Measurements from ENCODE around the gene MSI2. TPM values are rescaled to one million over a fixed set of nuclear protein-coding genes. Genes with fewer than 3 reads are reported as not detected.
A peak's percentile ranks its signal among the peaks of the same experiment; 100 is the strongest.

MSI2 gene
- total RNA-seq, 2 experiments from 2014 or later, result 59.6 to 61.7 TPM

DNA sequence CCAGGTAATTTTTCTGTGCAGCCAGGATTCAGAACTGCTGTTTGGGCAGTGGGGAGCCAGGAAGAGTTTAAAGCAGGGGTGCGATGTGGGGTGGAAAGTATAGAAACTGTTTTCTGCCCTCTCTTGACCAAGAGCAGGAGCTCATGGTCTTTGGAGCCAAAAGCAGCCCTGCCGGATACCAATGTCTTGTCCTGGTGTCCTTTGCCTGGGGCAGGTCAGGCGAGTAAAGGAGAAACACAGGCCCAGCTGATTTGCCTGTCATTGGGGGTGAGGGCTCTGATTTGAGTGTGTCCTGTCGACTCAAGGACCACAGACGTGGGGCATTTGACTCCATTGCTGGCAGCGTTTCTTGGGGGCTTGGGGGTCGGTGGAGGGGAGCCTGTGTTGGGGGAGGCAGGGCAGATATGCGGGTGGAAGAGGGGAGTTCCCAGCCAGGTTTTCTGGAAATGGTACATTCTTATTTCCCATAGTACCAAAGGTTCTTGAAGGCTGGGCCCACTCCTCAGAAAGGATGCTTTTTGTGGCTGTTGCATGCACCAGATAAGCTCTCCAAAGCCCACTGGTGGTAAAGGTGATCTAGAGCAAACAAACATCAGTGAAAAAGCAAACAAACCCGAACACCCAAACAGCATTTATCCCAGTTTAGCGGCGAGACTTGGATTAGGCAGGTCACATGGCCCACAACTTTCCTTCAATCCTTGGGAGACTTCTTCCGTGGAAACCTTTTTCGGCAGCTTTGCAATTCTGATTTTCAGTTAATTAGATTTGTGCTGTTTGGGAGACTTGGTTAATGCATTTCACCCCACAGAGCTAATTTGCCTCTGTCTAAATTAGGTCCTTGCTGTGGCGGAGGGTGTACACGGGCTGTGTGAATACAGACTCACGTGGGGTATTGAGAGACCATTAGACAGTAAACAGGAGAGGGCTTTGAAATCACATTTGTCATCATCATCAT lies 59.0 kb downstream of the MSI2 start:
- Mint-ChIP-seq H3K27me3 (no peaks in the 10 kb centered on the region), H3K27ac (peak overlapping the region; percentile 25), H3K36me3 (ENCODE audit: low read depth) (peaks cover 11% of the 10 kb centered on the region), H3K4me1 (ENCODE audit: low read depth) (peaks cover 11% of the 10 kb centered on the region), H3K4me3 (no peak overlapping the region), H3K9me3 (no peaks in the 10 kb centered on the region)
- ChIA-PET POLR2A (no interaction called here), CTCF (no interaction called here)
- intact Hi-C loops (cut with micrococcal nuclease), result no loop called here
- DNase-seq (no peak), ATAC-seq (no peak)
- TF ChIP-seq, protein P1, sequence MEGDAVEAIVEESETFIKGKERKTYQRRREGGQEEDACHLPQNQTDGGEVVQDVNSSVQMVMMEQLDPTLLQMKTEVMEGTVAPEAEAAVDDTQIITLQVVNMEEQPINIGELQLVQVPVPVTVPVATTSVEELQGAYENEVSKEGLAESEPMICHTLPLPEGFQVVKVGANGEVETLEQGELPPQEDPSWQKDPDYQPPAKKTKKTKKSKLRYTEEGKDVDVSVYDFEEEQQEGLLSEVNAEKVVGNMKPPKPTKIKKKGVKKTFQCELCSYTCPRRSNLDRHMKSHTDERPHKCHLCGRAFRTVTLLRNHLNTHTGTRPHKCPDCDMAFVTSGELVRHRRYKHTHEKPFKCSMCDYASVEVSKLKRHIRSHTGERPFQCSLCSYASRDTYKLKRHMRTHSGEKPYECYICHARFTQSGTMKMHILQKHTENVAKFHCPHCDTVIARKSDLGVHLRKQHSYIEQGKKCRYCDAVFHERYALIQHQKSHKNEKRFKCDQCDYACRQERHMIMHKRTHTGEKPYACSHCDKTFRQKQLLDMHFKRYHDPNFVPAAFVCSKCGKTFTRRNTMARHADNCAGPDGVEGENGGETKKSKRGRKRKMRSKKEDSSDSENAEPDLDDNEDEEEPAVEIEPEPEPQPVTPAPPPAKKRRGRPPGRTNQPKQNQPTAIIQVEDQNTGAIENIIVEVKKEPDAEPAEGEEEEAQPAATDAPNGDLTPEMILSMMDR (IDR thresholded peaks at IDR 0.05), result no peak

DNA sequence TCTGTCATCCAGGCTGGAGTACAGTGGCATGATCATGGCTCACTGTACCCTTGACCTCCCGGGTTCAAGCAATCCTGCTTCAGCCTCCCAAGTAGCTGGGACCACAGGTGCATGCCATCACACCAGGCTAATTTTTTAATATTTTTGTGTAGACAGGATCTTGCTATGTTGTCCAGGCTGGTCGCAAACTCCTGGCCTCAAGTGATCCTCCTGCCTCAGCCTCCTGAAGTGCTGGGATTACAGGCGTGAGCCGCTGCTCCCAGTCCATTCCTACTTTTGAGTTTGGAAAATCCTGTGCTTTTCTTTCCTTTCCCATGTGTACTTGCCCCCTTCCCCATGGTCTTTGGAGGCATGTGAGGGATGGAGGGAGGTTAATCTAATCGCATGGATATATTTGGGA lies 60.0 kb downstream of the MSI2 start:
- Mint-ChIP-seq H3K9me3 (no peaks in the 10 kb centered on the region), H3K27ac (no peak overlapping the region), H3K27me3 (no peaks in the 10 kb centered on the region), H3K36me3 (ENCODE audit: low read depth) (peaks cover 4% of the 10 kb centered on the region), H3K4me1 (ENCODE audit: low read depth) (peaks cover 6% of the 10 kb centered on the region), H3K4me3 (no peak overlapping the region)
- ChIA-PET CTCF (interaction anchor here (0.6 kb wide), 1 partner anchor 27 kb away, joined by 3 read pairs; no protein-coding TSS in a partner anchor), POLR2A (no interaction called here)
- ATAC-seq (no peak), DNase-seq (no peak)
- TF ChIP-seq, protein P1 (IDR thresholded peaks at IDR 0.05), result no peak
- intact Hi-C loops (cut with micrococcal nuclease), result no loop called here

DNA sequence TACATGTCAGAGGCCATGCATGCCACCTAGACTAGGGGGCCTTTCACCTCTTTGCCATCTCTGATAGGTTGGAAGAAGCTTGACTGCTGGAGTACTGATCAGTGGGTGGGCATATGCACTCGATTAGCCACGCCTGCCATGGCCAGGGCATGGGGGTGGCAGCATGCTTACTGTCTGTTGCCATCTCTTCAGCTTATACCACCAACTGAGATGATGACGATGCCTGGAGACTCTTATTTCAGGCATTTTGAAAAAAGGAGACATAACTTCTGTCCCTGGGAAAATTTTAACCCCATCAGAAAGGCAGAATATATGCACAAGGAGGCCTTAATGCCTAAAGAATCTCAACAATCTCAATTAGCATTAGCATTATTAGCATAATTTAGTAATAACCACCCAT lies 60.8 kb downstream of the MSI2 start:
- ATAC-seq (no peak), DNase-seq (no peak)
- intact Hi-C loops (cut with micrococcal nuclease), result no loop called here
- TF ChIP-seq, protein P1 (IDR thresholded peaks at IDR 0.05), result no peak
- H3K4me1 Mint-ChIP-seq (ENCODE audit: low read depth), result peaks cover 5% of the 10 kb centered on the region
- H3K9me3 Mint-ChIP-seq, result no peaks in the 10 kb centered on the region
- peaks cover 1% of the 10 kb centered on the region for H3K36me3 Mint-ChIP-seq (ENCODE audit: low read depth)
- H3K4me3 Mint-ChIP-seq, result no peak overlapping the region
- ChIA-PET CTCF (interaction anchor here (3.4 kb wide), 1 partner anchor 74 kb away, joined by 11 read pairs; no protein-coding TSS in a partner anchor), POLR2A (no interaction called here)
- H3K27me3 Mint-ChIP-seq, result no peaks in the 10 kb centered on the region
- H3K27ac Mint-ChIP-seq, result no peak overlapping the region

DNA sequence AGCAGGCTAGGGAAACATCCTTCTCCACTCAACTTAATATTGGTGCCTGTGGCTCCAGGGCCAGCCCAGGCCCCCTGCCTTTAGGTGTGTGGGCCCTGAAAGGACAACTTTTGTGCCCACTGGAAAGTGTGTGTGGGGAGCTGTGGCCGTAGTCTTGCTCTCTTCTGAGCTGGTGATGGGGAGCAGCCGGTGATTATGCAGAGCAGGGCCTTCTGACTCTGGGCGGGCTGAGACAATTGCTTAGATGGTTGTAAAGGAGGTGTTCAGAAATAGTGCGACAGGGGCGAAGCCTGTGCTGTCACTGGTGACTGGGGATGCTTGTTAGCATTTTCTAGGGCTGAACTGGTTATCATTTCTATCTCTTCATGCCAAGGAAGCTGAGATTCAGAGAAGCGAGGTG lies 62.6 kb downstream of the MSI2 start:
- intact Hi-C loops (cut with micrococcal nuclease), result no loop called here
- Mint-ChIP-seq H3K4me3 (no peak overlapping the region), H3K36me3 (ENCODE audit: low read depth) (peaks cover 2% of the 10 kb centered on the region), H3K27ac (no peak overlapping the region), H3K27me3 (no peaks in the 10 kb centered on the region), H3K4me1 (ENCODE audit: low read depth) (peaks cover 7% of the 10 kb centered on the region), H3K9me3 (no peaks in the 10 kb centered on the region)
- DNase-seq (no peak), ATAC-seq (no peak)
- TF ChIP-seq, protein P1 (IDR thresholded peaks at IDR 0.05), result no peak
- ChIA-PET POLR2A (no interaction called here), CTCF (interaction anchor here (0.8 to 3.4 kb wide), 2 partner anchors 10 to 76 kb away, joined by 3 to 11 read pairs; no protein-coding TSS in a partner anchor)

DNA sequence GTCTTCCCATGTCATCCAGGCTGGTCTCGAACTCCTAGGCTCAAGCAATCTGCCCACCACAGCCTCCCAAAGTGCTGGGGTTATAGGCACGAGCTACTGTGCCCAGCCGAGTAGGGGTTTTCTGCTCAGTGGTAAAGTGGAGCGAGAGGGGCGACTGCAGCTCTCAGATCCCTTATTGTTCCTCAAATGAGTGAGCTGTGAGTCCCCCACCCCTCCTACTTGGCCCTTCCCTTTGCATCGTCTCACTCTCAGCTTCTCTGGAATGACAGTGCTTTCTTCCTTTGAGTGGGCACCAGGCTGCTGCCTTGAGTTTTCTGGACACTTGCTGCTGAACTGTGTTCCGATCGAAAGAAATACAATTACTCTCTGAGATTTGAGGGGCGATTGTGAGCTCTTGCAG lies 63.5 kb downstream of the MSI2 start:
- ChIA-PET CTCF (interaction anchor here (3.4 kb wide), 1 partner anchor 77 kb away, joined by 11 read pairs; no protein-coding TSS in a partner anchor), POLR2A (interaction anchor here (0.6 kb wide), 1 partner anchor 53 kb away, joined by 4 read pairs; no protein-coding TSS in a partner anchor)
- TF ChIP-seq, protein P1 (IDR thresholded peaks at IDR 0.05), result no peak
- no peaks in the 10 kb centered on the region for H3K9me3 Mint-ChIP-seq
- H3K36me3 Mint-ChIP-seq (ENCODE audit: low read depth), result peaks cover 8% of the 10 kb centered on the region
- no peak overlapping the region for H3K27ac Mint-ChIP-seq
- DNase-seq (no peak), ATAC-seq (no peak)
- H3K27me3 Mint-ChIP-seq, result no peaks in the 10 kb centered on the region
- H3K4me1 Mint-ChIP-seq (ENCODE audit: low read depth), result peaks cover 7% of the 10 kb centered on the region
- intact Hi-C loops (cut with micrococcal nuclease), result no loop called here
- H3K4me3 Mint-ChIP-seq, result no peak overlapping the region

Data from activated CD8-positive, alpha-beta T cell treated with anti-CD3 and anti-CD28 coated beads for 36 hours (primary cell).